Measurements from ENCODE around the gene CETN1. TPM values are rescaled to one million over a fixed set of nuclear protein-coding genes. Genes with fewer than 3 reads are reported as not detected.

Gene CETN1
- total RNA-seq, 1 experiment from 2014 or later = not detected

- H3K36me3 Mint-ChIP-seq (ENCODE audit: insufficient read depth, unreplicated experiment) = no peaks in the 10 kb centered on the region
- POLR2A ChIA-PET = no interaction called here
These were observed 47.1 kb downstream of the CETN1 start for GRCh38 chr18:627231-627630.

GRCh38 chr18:629269-630150 is 49.3 kb downstream of the CETN1 start:
- Histone ChIP-seq H3K36me3 (ENCODE audit: control insufficient read depth, insufficient read depth, low read length) (no peaks in the 10 kb centered on the region), H3K9me3 (no peaks in the 10 kb centered on the region), H3K4me3 (ENCODE audit: low read depth, low read length) (no peak overlapping the region), H3K27me3 (replicated peaks; ENCODE audit: control insufficient read depth, insufficient read depth, low read length) (no peaks in the 10 kb centered on the region), H3K4me1 (peaks cover 5% of the 10 kb centered on the region; the same call in 1 of the 2 replicates)
- peaks cover 5% of the 10 kb centered on the region for H3K9me3 Mint-ChIP-seq (ENCODE audit: unreplicated experiment)
- H3K27ac Mint-ChIP-seq (ENCODE audit: unreplicated experiment) = no peak overlapping the region
- H3K36me3 Mint-ChIP-seq (ENCODE audit: insufficient read depth, unreplicated experiment) = no peaks in the 10 kb centered on the region
- ChIA-PET CTCF (no interaction called here), POLR2A (no interaction called here)
- no TSS peak for BruUV-seq (replicated peaks)
- intact Hi-C loops (cut with micrococcal nuclease; ENCODE audit: unreplicated experiment) = no loop called here
- H3K27me3 Mint-ChIP-seq (ENCODE audit: insufficient read depth, unreplicated experiment) = no peaks in the 10 kb centered on the region
- no peak overlapping the region for H3K4me3 Mint-ChIP-seq (ENCODE audit: unreplicated experiment)
- TF ChIP-seq, protein P1, sequence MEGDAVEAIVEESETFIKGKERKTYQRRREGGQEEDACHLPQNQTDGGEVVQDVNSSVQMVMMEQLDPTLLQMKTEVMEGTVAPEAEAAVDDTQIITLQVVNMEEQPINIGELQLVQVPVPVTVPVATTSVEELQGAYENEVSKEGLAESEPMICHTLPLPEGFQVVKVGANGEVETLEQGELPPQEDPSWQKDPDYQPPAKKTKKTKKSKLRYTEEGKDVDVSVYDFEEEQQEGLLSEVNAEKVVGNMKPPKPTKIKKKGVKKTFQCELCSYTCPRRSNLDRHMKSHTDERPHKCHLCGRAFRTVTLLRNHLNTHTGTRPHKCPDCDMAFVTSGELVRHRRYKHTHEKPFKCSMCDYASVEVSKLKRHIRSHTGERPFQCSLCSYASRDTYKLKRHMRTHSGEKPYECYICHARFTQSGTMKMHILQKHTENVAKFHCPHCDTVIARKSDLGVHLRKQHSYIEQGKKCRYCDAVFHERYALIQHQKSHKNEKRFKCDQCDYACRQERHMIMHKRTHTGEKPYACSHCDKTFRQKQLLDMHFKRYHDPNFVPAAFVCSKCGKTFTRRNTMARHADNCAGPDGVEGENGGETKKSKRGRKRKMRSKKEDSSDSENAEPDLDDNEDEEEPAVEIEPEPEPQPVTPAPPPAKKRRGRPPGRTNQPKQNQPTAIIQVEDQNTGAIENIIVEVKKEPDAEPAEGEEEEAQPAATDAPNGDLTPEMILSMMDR (IDR thresholded peaks at IDR 0.05; ENCODE audit: insufficient read depth in 1 of 2, low read depth in 1 of 2, low read length in 1 of 2, severe bottlenecking in 1 of 2, unreplicated experiment in 1 of 2) = peak in 1 of 2 experiments; percentile 11
- peaks cover 1% of the 10 kb centered on the region for H3K4me1 Mint-ChIP-seq (ENCODE audit: low read depth, unreplicated experiment)
- DNase-seq = peak in 1 of 2 experiments; percentile 11

More at GRCh38 chr18:627231-627630, 47.1 kb downstream of the CETN1 start:
- H3K27me3 ChIP-seq (replicated peaks; ENCODE audit: control insufficient read depth, insufficient read depth, low read length) = no peaks in the 10 kb centered on the region
- Mint-ChIP-seq H3K27me3 (ENCODE audit: insufficient read depth, unreplicated experiment) (no peaks in the 10 kb centered on the region), H3K27ac (ENCODE audit: unreplicated experiment) (no peak overlapping the region), H3K4me3 (ENCODE audit: unreplicated experiment) (no peak overlapping the region), H3K4me1 (ENCODE audit: low read depth, unreplicated experiment) (no peaks in the 10 kb centered on the region), H3K9me3 (ENCODE audit: unreplicated experiment) (peaks cover 5% of the 10 kb centered on the region)
- no peaks in the 10 kb centered on the region for H3K36me3 ChIP-seq (ENCODE audit: control insufficient read depth, insufficient read depth, low read length)
- no peaks in the 10 kb centered on the region for H3K9me3 ChIP-seq
- H3K4me1 ChIP-seq = no peaks in the 10 kb centered on the region
- DNase-seq = no peak
- no peak overlapping the region for H3K4me3 ChIP-seq (ENCODE audit: low read depth, low read length)
- TF ChIP-seq, protein P1 (IDR thresholded peaks at IDR 0.05; ENCODE audit: insufficient read depth in 1 of 2, low read depth in 1 of 2, low read length in 1 of 2, severe bottlenecking in 1 of 2, unreplicated experiment in 1 of 2) = no peak
- BruUV-seq (replicated peaks) = no TSS peak
- CTCF ChIA-PET = interaction anchor here (1.1 to 1.4 kb wide), 3 partner anchors 15 to 205 kb away, joined by 3 to 5 read pairs (median 3); no protein-coding TSS in a partner anchor
- intact Hi-C loops (cut with micrococcal nuclease; ENCODE audit: unreplicated experiment) = no loop called here

DNA sequence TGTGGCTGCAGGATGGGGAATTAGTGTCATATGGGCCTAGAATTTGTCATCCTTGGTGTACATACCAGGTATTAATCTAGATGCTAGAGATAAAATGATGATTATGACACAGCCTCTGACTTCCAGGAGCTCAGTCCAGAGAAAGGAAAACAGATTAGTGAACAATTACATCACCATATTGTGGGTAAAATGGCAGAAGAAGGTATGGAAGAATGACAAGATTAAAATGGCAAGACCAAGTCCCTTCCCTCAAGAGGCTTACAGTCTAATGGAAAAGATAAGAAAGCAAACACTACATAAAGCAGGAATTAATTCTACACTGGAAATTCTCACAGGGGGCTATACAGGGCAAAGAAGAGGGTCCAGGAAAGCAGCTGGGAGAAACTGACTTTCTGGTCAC is 51.4 kb downstream of the CETN1 start:
- H3K4me1 Mint-ChIP-seq (ENCODE audit: low read depth, unreplicated experiment) = peaks cover 7% of the 10 kb centered on the region
- ChIA-PET CTCF (no interaction called here), POLR2A (no interaction called here)
- no peak overlapping the region for H3K4me3 Mint-ChIP-seq (ENCODE audit: unreplicated experiment)
- H3K27me3 Mint-ChIP-seq (ENCODE audit: insufficient read depth, unreplicated experiment) = no peaks in the 10 kb centered on the region
- no peaks in the 10 kb centered on the region for H3K27me3 ChIP-seq (replicated peaks; ENCODE audit: control insufficient read depth, insufficient read depth, low read length)
- DNase-seq = no peak
- intact Hi-C loops (cut with micrococcal nuclease; ENCODE audit: unreplicated experiment) = no loop called here
- no peaks in the 10 kb centered on the region for H3K9me3 ChIP-seq
- H3K36me3 Mint-ChIP-seq (ENCODE audit: insufficient read depth, unreplicated experiment) = no peaks in the 10 kb centered on the region
- peaks cover 5% of the 10 kb centered on the region for H3K9me3 Mint-ChIP-seq (ENCODE audit: unreplicated experiment)
- H3K36me3 ChIP-seq (ENCODE audit: control insufficient read depth, insufficient read depth, low read length) = no peaks in the 10 kb centered on the region
- H3K27ac Mint-ChIP-seq (ENCODE audit: unreplicated experiment) = no peak overlapping the region
- H3K4me3 ChIP-seq (ENCODE audit: low read depth, low read length) = no peak overlapping the region
- TF ChIP-seq, protein P1 (IDR thresholded peaks at IDR 0.05; ENCODE audit: insufficient read depth in 1 of 2, low read depth in 1 of 2, low read length in 1 of 2, severe bottlenecking in 1 of 2, unreplicated experiment in 1 of 2) = no peak
- H3K4me1 ChIP-seq = peaks cover 12% of the 10 kb centered on the region
- no TSS peak for BruUV-seq (replicated peaks)

Other genes starting within 250 kb of the CETN1 start
- gene COLEC12, start 79.7 kb upstream of the CETN1 start, total RNA-seq (2022) = 0.09 and 0.44 TPM in 2 replicates
- gene CLUL1, start 16.6 kb downstream of the CETN1 start, total RNA-seq (2022) = 0.41 and 0.84 TPM in 2 replicates
- 140 and 143 TPM in 2 replicates for gene TYMS, start 77.3 kb downstream of the CETN1 start, total RNA-seq (2022)
- 112 and 114 TPM in 2 replicates for gene ENOSF1, start 132.2 kb downstream of the CETN1 start, total RNA-seq (2022)
- 81.5 and 95.0 TPM in 2 replicates for gene YES1, start 231.9 kb downstream of the CETN1 start, total RNA-seq (2022)

Measured in Caco-2 (cell line).